ENCODE results near the gene CEP350. TPM values are rescaled to one million over a fixed set of nuclear protein-coding genes. Genes with fewer than 3 reads are reported as not detected.

Gene CEP350
- total RNA-seq, 1 donor from 2014 or later = 71.5 TPM

- Histone ChIP-seq H3K27ac (ENCODE audit: low read depth, low read length) (no peak overlapping the region), H3K36me3 (ENCODE audit: control insufficient read depth in 3 of 3, insufficient read depth in 3 of 3, low read length in 3 of 3) (no peaks in the 10 kb centered on the region), H3K4me1 (ENCODE audit: control insufficient read depth in 3 of 3, insufficient read depth in 3 of 3, low read length in 3 of 3) (no peaks in the 10 kb centered on the region), H3K27me3 (ENCODE audit: control insufficient read depth in 3 of 3, insufficient read depth in 3 of 3, low read length in 3 of 3) (peaks cover 0 to 6% (median 3%) of the 10 kb centered on the region in 3 donors), H3K4me3 (ENCODE audit: low read length in 3 of 3) (no peak overlapping the region), H3K9me3 (ENCODE audit: control insufficient read depth in 3 of 3, low read length in 3 of 3) (no peaks in the 10 kb centered on the region), H3K9ac (ENCODE audit: low read depth in 1 of 3, low read length in 3 of 3) (no peak overlapping the region)
These were observed 180.9 kb downstream of the CEP350 start for GRCh38 chr1:180135535-180135934.

GRCh38 chr1:180136331-180136967 is 181.8 kb downstream of the CEP350 start:
- no peak overlapping the region for H3K4me3 ChIP-seq (ENCODE audit: low read length in 3 of 3)
- peaks cover 0 to 6% (median 5%) of the 10 kb centered on the region in 3 donors for H3K27me3 ChIP-seq (ENCODE audit: control insufficient read depth in 3 of 3, insufficient read depth in 3 of 3, low read length in 3 of 3)
- H3K36me3 ChIP-seq (ENCODE audit: control insufficient read depth in 3 of 3, insufficient read depth in 3 of 3, low read length in 3 of 3) = no peaks in the 10 kb centered on the region
- H3K9ac ChIP-seq (ENCODE audit: low read depth in 1 of 3, low read length in 3 of 3) = no peak overlapping the region
- no peaks in the 10 kb centered on the region for H3K4me1 ChIP-seq (ENCODE audit: control insufficient read depth in 3 of 3, insufficient read depth in 3 of 3, low read length in 3 of 3)
- no peak overlapping the region for H3K27ac ChIP-seq (ENCODE audit: low read depth, low read length)
- H3K9me3 ChIP-seq (ENCODE audit: control insufficient read depth in 3 of 3, low read length in 3 of 3) = no peaks in the 10 kb centered on the region

- Histone ChIP-seq H3K27me3 (ENCODE audit: control insufficient read depth in 3 of 3, insufficient read depth in 3 of 3, low read length in 3 of 3) (peaks cover 0 to 5% (median 5%) of the 10 kb centered on the region in 3 donors), H3K27ac (ENCODE audit: low read depth, low read length) (no peak overlapping the region), H3K9ac (ENCODE audit: low read depth in 1 of 3, low read length in 3 of 3) (no peak overlapping the region), H3K4me3 (ENCODE audit: low read length in 3 of 3) (no peak overlapping the region), H3K4me1 (ENCODE audit: control insufficient read depth in 3 of 3, insufficient read depth in 3 of 3, low read length in 3 of 3) (no peaks in the 10 kb centered on the region), H3K36me3 (ENCODE audit: control insufficient read depth in 3 of 3, insufficient read depth in 3 of 3, low read length in 3 of 3) (no peaks in the 10 kb centered on the region), H3K9me3 (ENCODE audit: control insufficient read depth in 3 of 3, low read length in 3 of 3) (no peaks in the 10 kb centered on the region)
These were observed 182.4 kb downstream of the CEP350 start for GRCh38 chr1:180136968-180137356.

GRCh38 chr1:180137776-180138175 is 183.2 kb downstream of the CEP350 start:
- Histone ChIP-seq H3K4me1 (ENCODE audit: control insufficient read depth in 3 of 3, insufficient read depth in 3 of 3, low read length in 3 of 3) (no peaks in the 10 kb centered on the region), H3K27me3 (ENCODE audit: control insufficient read depth in 3 of 3, insufficient read depth in 3 of 3, low read length in 3 of 3) (peaks cover 0 to 5% (median 0%) of the 10 kb centered on the region in 3 donors), H3K9ac (ENCODE audit: low read depth in 1 of 3, low read length in 3 of 3) (no peak overlapping the region), H3K36me3 (ENCODE audit: control insufficient read depth in 3 of 3, insufficient read depth in 3 of 3, low read length in 3 of 3) (no peaks in the 10 kb centered on the region), H3K9me3 (ENCODE audit: control insufficient read depth in 3 of 3, low read length in 3 of 3) (no peaks in the 10 kb centered on the region), H3K4me3 (ENCODE audit: low read length in 3 of 3) (no peak overlapping the region), H3K27ac (ENCODE audit: low read depth, low read length) (no peak overlapping the region)

GRCh38 chr1:180141381-180141934 is 186.8 kb downstream of the CEP350 start:
- Histone ChIP-seq H3K27me3 (ENCODE audit: control insufficient read depth in 3 of 3, insufficient read depth in 3 of 3, low read length in 3 of 3) (peaks cover 0 to 2% (median 0%) of the 10 kb centered on the region in 3 donors), H3K9me3 (ENCODE audit: control insufficient read depth in 3 of 3, low read length in 3 of 3) (no peaks in the 10 kb centered on the region), H3K4me1 (ENCODE audit: control insufficient read depth in 3 of 3, insufficient read depth in 3 of 3, low read length in 3 of 3) (no peaks in the 10 kb centered on the region), H3K27ac (ENCODE audit: low read depth, low read length) (no peak overlapping the region), H3K36me3 (ENCODE audit: control insufficient read depth in 3 of 3, insufficient read depth in 3 of 3, low read length in 3 of 3) (no peaks in the 10 kb centered on the region), H3K4me3 (ENCODE audit: low read length in 3 of 3) (no peak overlapping the region), H3K9ac (ENCODE audit: low read depth in 1 of 3, low read length in 3 of 3) (no peak overlapping the region)

- H3K9me3 ChIP-seq (ENCODE audit: control insufficient read depth in 3 of 3, low read length in 3 of 3) = no peaks in the 10 kb centered on the region
- no peaks in the 10 kb centered on the region for H3K4me1 ChIP-seq (ENCODE audit: control insufficient read depth in 3 of 3, insufficient read depth in 3 of 3, low read length in 3 of 3)
- H3K9ac ChIP-seq (ENCODE audit: low read depth in 1 of 3, low read length in 3 of 3) = no peak overlapping the region
- no peaks in the 10 kb centered on the region for H3K36me3 ChIP-seq (ENCODE audit: control insufficient read depth in 3 of 3, insufficient read depth in 3 of 3, low read length in 3 of 3)
- no peak overlapping the region for H3K4me3 ChIP-seq (ENCODE audit: low read length in 3 of 3)
- H3K27ac ChIP-seq (ENCODE audit: low read depth, low read length) = no peak overlapping the region
- H3K27me3 ChIP-seq (ENCODE audit: control insufficient read depth in 3 of 3, insufficient read depth in 3 of 3, low read length in 3 of 3) = peaks cover 0 to 2% (median 0%) of the 10 kb centered on the region in 3 donors
These were observed 188.7 kb downstream of the CEP350 start for GRCh38 chr1:180143359-180143758.

- no peak overlapping the region for H3K27ac ChIP-seq (ENCODE audit: low read depth, low read length)
These were observed 190.2 kb downstream of the CEP350 start for GRCh38 chr1:180144659-180145357.

GRCh38 chr1:180145446-180145845 is 190.8 kb downstream of the CEP350 start:
- H3K9me3 ChIP-seq (ENCODE audit: control insufficient read depth in 3 of 3, low read length in 3 of 3) = no peaks in the 10 kb centered on the region
- H3K9ac ChIP-seq (ENCODE audit: low read depth in 1 of 3, low read length in 3 of 3) = no peak overlapping the region
- H3K4me1 ChIP-seq (ENCODE audit: control insufficient read depth in 3 of 3, insufficient read depth in 3 of 3, low read length in 3 of 3) = no peaks in the 10 kb centered on the region
- no peaks in the 10 kb centered on the region for H3K36me3 ChIP-seq (ENCODE audit: control insufficient read depth in 3 of 3, insufficient read depth in 3 of 3, low read length in 3 of 3)
- H3K4me3 ChIP-seq (ENCODE audit: low read length in 3 of 3) = no peak overlapping the region
- H3K27me3 ChIP-seq (ENCODE audit: control insufficient read depth in 3 of 3, insufficient read depth in 3 of 3, low read length in 3 of 3) = peaks cover 0 to 2% (median 0%) of the 10 kb centered on the region in 3 donors
- no peak overlapping the region for H3K27ac ChIP-seq (ENCODE audit: low read depth, low read length)

More at GRCh38 chr1:180144659-180145357, 190.2 kb downstream of the CEP350 start:
- Histone ChIP-seq H3K27me3 (ENCODE audit: control insufficient read depth in 3 of 3, insufficient read depth in 3 of 3, low read length in 3 of 3) (peaks cover 0 to 2% (median 0%) of the 10 kb centered on the region in 3 donors), H3K4me1 (ENCODE audit: control insufficient read depth in 3 of 3, insufficient read depth in 3 of 3, low read length in 3 of 3) (no peaks in the 10 kb centered on the region), H3K9ac (ENCODE audit: low read depth in 1 of 3, low read length in 3 of 3) (no peak overlapping the region), H3K9me3 (ENCODE audit: control insufficient read depth in 3 of 3, low read length in 3 of 3) (no peaks in the 10 kb centered on the region), H3K36me3 (ENCODE audit: control insufficient read depth in 3 of 3, insufficient read depth in 3 of 3, low read length in 3 of 3) (no peaks in the 10 kb centered on the region), H3K4me3 (ENCODE audit: low read length in 3 of 3) (no peak overlapping the region)

- peaks cover 13 to 18% (median 13%) of the 10 kb centered on the region in 3 donors for H3K4me1 ChIP-seq (ENCODE audit: control insufficient read depth in 3 of 3, insufficient read depth in 3 of 3, low read length in 3 of 3)
- H3K9ac ChIP-seq (ENCODE audit: low read depth in 1 of 3, low read length in 3 of 3) = no peak overlapping the region
- no peak overlapping the region for H3K4me3 ChIP-seq (ENCODE audit: low read length in 3 of 3)
- H3K9me3 ChIP-seq (ENCODE audit: control insufficient read depth in 3 of 3, low read length in 3 of 3) = no peaks in the 10 kb centered on the region
- H3K27ac ChIP-seq (ENCODE audit: low read depth, low read length) = no peak overlapping the region
- no peaks in the 10 kb centered on the region for H3K36me3 ChIP-seq (ENCODE audit: control insufficient read depth in 3 of 3, insufficient read depth in 3 of 3, low read length in 3 of 3)
- H3K27me3 ChIP-seq (ENCODE audit: control insufficient read depth in 3 of 3, insufficient read depth in 3 of 3, low read length in 3 of 3) = no peaks in the 10 kb centered on the region
These were observed 196.4 kb downstream of the CEP350 start for GRCh38 chr1:180150982-180151381.

- Histone ChIP-seq H3K36me3 (ENCODE audit: control insufficient read depth in 3 of 3, insufficient read depth in 3 of 3, low read length in 3 of 3) (no peaks in the 10 kb centered on the region), H3K27me3 (ENCODE audit: control insufficient read depth in 3 of 3, insufficient read depth in 3 of 3, low read length in 3 of 3) (no peaks in the 10 kb centered on the region), H3K27ac (ENCODE audit: low read depth, low read length) (no peak overlapping the region), H3K9me3 (ENCODE audit: control insufficient read depth in 3 of 3, low read length in 3 of 3) (no peaks in the 10 kb centered on the region), H3K4me3 (ENCODE audit: low read length in 3 of 3) (no peak overlapping the region), H3K9ac (ENCODE audit: low read depth in 1 of 3, low read length in 3 of 3) (no peak overlapping the region), H3K4me1 (ENCODE audit: control insufficient read depth in 3 of 3, insufficient read depth in 3 of 3, low read length in 3 of 3) (peaks cover 16 to 24% (median 19%) of the 10 kb centered on the region in 3 donors)
These were observed 196.9 kb downstream of the CEP350 start for GRCh38 chr1:180151508-180151907.

All from skeletal muscle tissue (tissue), 4 donors.